ENCODE results near the gene CMTM5. TPM values are rescaled to one million over a fixed set of nuclear protein-coding genes. Genes with fewer than 3 reads are reported as not detected.

Gene CMTM5
- polyA plus RNA-seq, 1 of the 3 experiments (the other 2 are of a cell fraction), result 0.13 TPM

- CTCF ChIA-PET, result interaction anchor here (0.8 to 8.2 kb wide), 7 partner anchors 13 to 258 kb away, joined by 3 to 179 read pairs (median 19); partner anchors contain the start of gene PABPN1
- no peak for DNase-seq
- H3K4me3 ChIP-seq (ENCODE audit: low read depth in 2 of 2, low read length in 1 of 2), result no peak overlapping the region
- H2AFZ ChIP-seq (ENCODE audit: low read depth), result no peak overlapping the region
- TF ChIP-seq GATA2 (CRISPR knock-in tag; IDR thresholded peaks at IDR 0.05), result no peak
- TF ChIP-seq EP300 (IDR thresholded peaks at IDR 0.05; ENCODE audit: borderline replicate concordance in 1 of 2, low read depth in 1 of 2, low read length in 1 of 2), result no peak
- no peak for TF ChIP-seq USF2 (IDR thresholded peaks at IDR 0.05; ENCODE audit: borderline replicate concordance, low read depth, low read length)
- no peak for TF ChIP-seq FOSL2 (IDR thresholded peaks at IDR 0.05; ENCODE audit: borderline replicate concordance, low read depth)
- no peak for TF ChIP-seq GABPA (IDR thresholded peaks at IDR 0.05; ENCODE audit: low read depth)
- TF ChIP-seq SMC3 (IDR thresholded peaks at IDR 0.05; ENCODE audit: low read depth, low read length), result no peak
- TF ChIP-seq MEF2A (IDR thresholded peaks at IDR 0.05; ENCODE audit: borderline replicate concordance, low read depth), result no peak
- TF ChIP-seq TAF1 (IDR thresholded peaks at IDR 0.05; ENCODE audit: borderline replicate concordance, low read depth, low read length), result no peak
- no peak for TF ChIP-seq TCF12 (IDR thresholded peaks at IDR 0.05)
- H3K27me3 ChIP-seq (ENCODE audit: insufficient read depth), result no peaks in the 10 kb centered on the region; the same call in none of the 2 replicates
- POLR2A ChIA-PET, result interaction anchor here (0.6 to 1.7 kb wide), 2 partner anchors 12 to 56 kb away, joined by 3 to 5 read pairs; no protein-coding TSS in a partner anchor
- peaks cover 0 to 3% of the 10 kb centered on the region in 2 experiments; a peak in 1 of 4 replicates for H3K4me1 ChIP-seq (ENCODE audit: control insufficient read depth in 1 of 2, insufficient read depth in 2 of 2, low read depth in 1 of 2, low read length in 1 of 2)
- no peak overlapping the region for H3K4me2 ChIP-seq
- H3K36me3 ChIP-seq (replicated peaks in 1 of 2; ENCODE audit: control insufficient read depth in 1 of 2, insufficient read depth in 2 of 2, low read length in 1 of 2), result no peaks in the 10 kb centered on the region
- H3K9me3 ChIP-seq, result no peaks in the 10 kb centered on the region
- H3K9me2 ChIP-seq, result no peaks in the 10 kb centered on the region
- H3K79me2 ChIP-seq (ENCODE audit: insufficient read depth), result no peaks in the 10 kb centered on the region
- 70% methylated on average over 12 of the region's 14 CpGs for WGBS (ENCODE audit: low lambda C conversion rate)
- H3K27ac ChIP-seq (ENCODE audit: low read depth in 2 of 2, low read length in 1 of 2), result no peak overlapping the region
- H3F3A ChIP-seq (replicated peaks; ENCODE audit: insufficient read depth), result no peaks in the 10 kb centered on the region
- H4K20me1 ChIP-seq (ENCODE audit: insufficient read depth), result no peaks in the 10 kb centered on the region
- H3K9ac ChIP-seq, result no peak overlapping the region
Observed at GRCh38 chr14:23377573-23378563, 1.0 kb downstream of the CMTM5 start.

GRCh38 chr14:23378612-23379220 lies 1.9 kb downstream of the CMTM5 start:
- H3K79me2 ChIP-seq (ENCODE audit: insufficient read depth), result no peaks in the 10 kb centered on the region
- no peaks in the 10 kb centered on the region for H3K9me3 ChIP-seq
- POLR2A ChIA-PET, result interaction anchor here (1.7 kb wide), 2 partner anchors 13 to 52 kb away, joined by 5 to 6 read pairs; no protein-coding TSS in a partner anchor
- no peak overlapping the region for H3K4me2 ChIP-seq
- no peaks in the 10 kb centered on the region for H3K36me3 ChIP-seq (replicated peaks in 1 of 2; ENCODE audit: control insufficient read depth in 1 of 2, insufficient read depth in 2 of 2, low read length in 1 of 2)
- H3K9me2 ChIP-seq, result no peaks in the 10 kb centered on the region
- H3K4me3 ChIP-seq (ENCODE audit: low read depth in 2 of 2, low read length in 1 of 2), result no peak overlapping the region
- H2AFZ ChIP-seq (ENCODE audit: low read depth), result no peak overlapping the region
- TF ChIP-seq POLR2AphosphoS5 (IDR thresholded peaks at IDR 0.05; ENCODE audit: low read depth, low read length), result no peak
- no peak for TF ChIP-seq JUND (IDR thresholded peaks at IDR 0.05)
- no peak for TF ChIP-seq CHD2 (IDR thresholded peaks at IDR 0.05; ENCODE audit: low read length, partially characterized antibody)
- H3F3A ChIP-seq (replicated peaks; ENCODE audit: insufficient read depth), result no peaks in the 10 kb centered on the region
- no peak for DNase-seq
- CTCF ChIA-PET, result interaction anchor here (0.8 to 8.2 kb wide), 16 partner anchors 11 to 114 kb away, joined by 3 to 179 read pairs (median 10); partner anchors contain the start of genes EFS, PABPN1 and SLC22A17
- no peaks in the 10 kb centered on the region; the same call in none of the 2 replicates for H3K27me3 ChIP-seq (ENCODE audit: insufficient read depth)
- H3K4me1 ChIP-seq (ENCODE audit: control insufficient read depth in 1 of 2, insufficient read depth in 2 of 2, low read depth in 1 of 2, low read length in 1 of 2), result peaks cover 0 to 3% of the 10 kb centered on the region in 2 experiments; a peak in 1 of 4 replicates
- H3K9ac ChIP-seq, result no peak overlapping the region
- 64% methylated on average over 7 of the region's 11 CpGs for WGBS (ENCODE audit: low lambda C conversion rate)
- H3K27ac ChIP-seq (ENCODE audit: low read depth in 2 of 2, low read length in 1 of 2), result no peak overlapping the region
- H4K20me1 ChIP-seq (ENCODE audit: insufficient read depth), result no peaks in the 10 kb centered on the region
